ENCODE data around the gene ADAM12.

- no peak for TF ChIP-seq POLR2AphosphoS5 (IDR thresholded peaks at IDR 0.05; ENCODE audit: low read depth, low read length)
- TF ChIP-seq POLR2A (IDR thresholded peaks at IDR 0.05; ENCODE audit: low read depth, low read length), result no peak
- no peak for TF ChIP-seq TAF1 (IDR thresholded peaks at IDR 0.05; ENCODE audit: low read depth, low read length)
- TF ChIP-seq SPI1 (IDR thresholded peaks at IDR 0.05; ENCODE audit: low read depth, low read length), result no peak
- TF ChIP-seq PAX5 (IDR thresholded peaks at IDR 0.05; ENCODE audit: insufficient read depth, low read length, severe bottlenecking), result no peak
- TF ChIP-seq POU2F2 (IDR thresholded peaks at IDR 0.05; ENCODE audit: low read depth, low read length), result no peak
These were observed 99.5 kb downstream of the ADAM12 start for GRCh38 chr10:126288547-126289493.

Data from GM12891 (cell line).